ENCODE measurements around the gene FHAD1.
A peak's percentile ranks its signal among the peaks of the same experiment; 100 is the strongest.

FHAD1 gene

GRCh38 chr1:15309687-15310086, 62.7 kb downstream of the FHAD1 start:
- DNase-seq: no peak

GRCh38 chr1:15310544-15310943, 63.5 kb downstream of the FHAD1 start:
- no peak for DNase-seq

- DNase-seq: no peak
These were observed 64.2 kb downstream of the FHAD1 start for GRCh38 chr1:15311122-15311822.

GRCh38 chr1:15311880-15312279, 64.9 kb downstream of the FHAD1 start:
- no peak for DNase-seq

- no peak for DNase-seq
These were observed 65.8 kb downstream of the FHAD1 start for GRCh38 chr1:15312626-15313411.

- no peak for DNase-seq
These were observed 67.6 kb downstream of the FHAD1 start for GRCh38 chr1:15314328-15315281.

GRCh38 chr1:15315815-15316214, 68.8 kb downstream of the FHAD1 start:
- no peak for DNase-seq

GRCh38 chr1:15316510-15316909, 69.5 kb downstream of the FHAD1 start:
- DNase-seq: no peak

- no peak for DNase-seq
These were observed 73.2 kb downstream of the FHAD1 start for GRCh38 chr1:15320267-15320666.

- no peak for DNase-seq
These were observed 74.6 kb downstream of the FHAD1 start for GRCh38 chr1:15321601-15322000.

- DNase-seq: no peak
These were observed 75.8 kb downstream of the FHAD1 start for GRCh38 chr1:15322648-15323350.

GRCh38 chr1:15323351-15323988, 76.4 kb downstream of the FHAD1 start:
- DNase-seq: peak; percentile 33 to 75 (median 56)

GRCh38 chr1:15323989-15324868, 77.2 kb downstream of the FHAD1 start:
- no peak for DNase-seq

- DNase-seq: no peak
These were observed 77.9 kb downstream of the FHAD1 start for GRCh38 chr1:15324869-15325335.

- DNase-seq: no peak
These were observed 78.5 kb downstream of the FHAD1 start for GRCh38 chr1:15325375-15326085.

- DNase-seq: no peak
These were observed 79.9 kb downstream of the FHAD1 start for GRCh38 chr1:15326691-15327588.

GRCh38 chr1:15328351-15329103, 81.5 kb downstream of the FHAD1 start:
- DNase-seq: no peak

GRCh38 chr1:15329104-15329820, 82.2 kb downstream of the FHAD1 start:
- DNase-seq: no peak
